DOHH2 (cell line): ENCODE data around the gene MYO18A.

Experiments
- EZH2phosphoT487 ChIP-seq: fragments of 200-600 bp; sonication (generic); IDR thresholded peaks from 2 replicates; pipeline ENCODE4 v1.6.1; 2017; ENCODE audit warnings: borderline replicate concordance, mild to moderate bottlenecking, antibody characterized with exemption, low read length, moderate library complexity, mixed read lengths
- TF ChIP-seq, protein P1 (sequence below): fragments of 200-600 bp; sonication (generic); IDR thresholded peaks from one replicate; pipeline ENCODE4 v1.5.1; 2014; ENCODE audit warnings: antibody characterized with exemption, mild to moderate bottlenecking, low read depth, low read length; ENCODE audit not compliant: poor library complexity, severe bottlenecking

GRCh38 chr17:29193146-29193545, 12.9 kb upstream of the MYO18A start:
- TF ChIP-seq, protein P1, sequence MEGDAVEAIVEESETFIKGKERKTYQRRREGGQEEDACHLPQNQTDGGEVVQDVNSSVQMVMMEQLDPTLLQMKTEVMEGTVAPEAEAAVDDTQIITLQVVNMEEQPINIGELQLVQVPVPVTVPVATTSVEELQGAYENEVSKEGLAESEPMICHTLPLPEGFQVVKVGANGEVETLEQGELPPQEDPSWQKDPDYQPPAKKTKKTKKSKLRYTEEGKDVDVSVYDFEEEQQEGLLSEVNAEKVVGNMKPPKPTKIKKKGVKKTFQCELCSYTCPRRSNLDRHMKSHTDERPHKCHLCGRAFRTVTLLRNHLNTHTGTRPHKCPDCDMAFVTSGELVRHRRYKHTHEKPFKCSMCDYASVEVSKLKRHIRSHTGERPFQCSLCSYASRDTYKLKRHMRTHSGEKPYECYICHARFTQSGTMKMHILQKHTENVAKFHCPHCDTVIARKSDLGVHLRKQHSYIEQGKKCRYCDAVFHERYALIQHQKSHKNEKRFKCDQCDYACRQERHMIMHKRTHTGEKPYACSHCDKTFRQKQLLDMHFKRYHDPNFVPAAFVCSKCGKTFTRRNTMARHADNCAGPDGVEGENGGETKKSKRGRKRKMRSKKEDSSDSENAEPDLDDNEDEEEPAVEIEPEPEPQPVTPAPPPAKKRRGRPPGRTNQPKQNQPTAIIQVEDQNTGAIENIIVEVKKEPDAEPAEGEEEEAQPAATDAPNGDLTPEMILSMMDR, result no peak
- TF ChIP-seq EZH2phosphoT487, result no peak
